ENCODE data around the gene TBC1D22A. TPM values are rescaled to one million over a fixed set of nuclear protein-coding genes. Genes with fewer than 3 reads are reported as not detected.

Gene TBC1D22A
- polyA plus RNA-seq, 2 donors, result 15.1 to 17.4 TPM

DNA sequence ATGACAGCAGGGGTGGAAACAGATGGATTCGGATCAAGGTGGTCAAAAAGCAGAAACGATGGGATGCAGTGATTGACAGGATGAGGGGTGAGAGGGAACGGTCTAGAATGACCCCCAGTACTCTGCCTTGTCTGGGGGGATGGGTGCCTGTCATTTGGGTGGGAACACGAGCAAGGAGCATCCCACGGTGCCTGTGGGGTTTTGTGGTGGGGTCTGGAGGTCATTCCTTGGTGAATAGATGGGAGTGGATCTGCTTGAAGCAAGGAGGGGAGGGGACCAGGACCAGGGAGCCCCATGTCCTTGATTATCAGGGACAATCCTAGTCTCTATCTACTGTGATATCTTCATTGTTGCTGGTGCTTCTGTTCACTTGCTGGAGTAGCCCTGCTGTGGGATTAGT is 16.3 kb upstream of the TBC1D22A start:
- H3K27me3 ChIP-seq (ENCODE audit: control insufficient read depth in 1 of 2, insufficient read depth in 2 of 2, low read length in 2 of 2), result no peaks in the 10 kb centered on the region
- H3K27ac ChIP-seq (ENCODE audit: low read depth in 2 of 2, low read length in 1 of 2), result no peak overlapping the region
- H3K4me3 ChIP-seq (ENCODE audit: low read depth in 1 of 2, low read length in 2 of 2), result no peak overlapping the region
- H3K9me3 ChIP-seq (ENCODE audit: control insufficient read depth in 2 of 2, insufficient read depth in 1 of 2, low read depth in 1 of 2, low read length in 1 of 2), result no peaks in the 10 kb centered on the region
- 69 to 75% methylated on average over 5 of the region's 5 CpGs for WGBS, 2 donors
- no peaks in the 10 kb centered on the region for H3K36me3 ChIP-seq (ENCODE audit: control insufficient read depth in 2 of 2, insufficient read depth in 2 of 2, low read length in 1 of 2)
- H3K4me1 ChIP-seq (ENCODE audit: control insufficient read depth in 2 of 2, insufficient read depth in 2 of 2, low read length in 1 of 2), result peaks cover 6 to 22% of the 10 kb centered on the region in 2 donors

GRCh38 chr22:46746620-46747019 is 15.8 kb upstream of the TBC1D22A start:
- no peaks in the 10 kb centered on the region for H3K27me3 ChIP-seq (ENCODE audit: control insufficient read depth in 1 of 2, insufficient read depth in 2 of 2, low read length in 2 of 2)
- H3K36me3 ChIP-seq (ENCODE audit: control insufficient read depth in 2 of 2, insufficient read depth in 2 of 2, low read length in 1 of 2), result no peaks in the 10 kb centered on the region
- no peak overlapping the region for H3K27ac ChIP-seq (ENCODE audit: low read depth in 2 of 2, low read length in 1 of 2)
- WGBS, 2 donors, result 66 to 83% methylated on average over 11 of the region's 11 CpGs
- H3K4me1 ChIP-seq (ENCODE audit: control insufficient read depth in 2 of 2, insufficient read depth in 2 of 2, low read length in 1 of 2), result peaks cover 6 to 25% of the 10 kb centered on the region in 2 donors
- H3K4me3 ChIP-seq (ENCODE audit: low read depth in 1 of 2, low read length in 2 of 2), result no peak overlapping the region
- H3K9me3 ChIP-seq (ENCODE audit: control insufficient read depth in 2 of 2, insufficient read depth in 1 of 2, low read depth in 1 of 2, low read length in 1 of 2), result no peaks in the 10 kb centered on the region

DNA sequence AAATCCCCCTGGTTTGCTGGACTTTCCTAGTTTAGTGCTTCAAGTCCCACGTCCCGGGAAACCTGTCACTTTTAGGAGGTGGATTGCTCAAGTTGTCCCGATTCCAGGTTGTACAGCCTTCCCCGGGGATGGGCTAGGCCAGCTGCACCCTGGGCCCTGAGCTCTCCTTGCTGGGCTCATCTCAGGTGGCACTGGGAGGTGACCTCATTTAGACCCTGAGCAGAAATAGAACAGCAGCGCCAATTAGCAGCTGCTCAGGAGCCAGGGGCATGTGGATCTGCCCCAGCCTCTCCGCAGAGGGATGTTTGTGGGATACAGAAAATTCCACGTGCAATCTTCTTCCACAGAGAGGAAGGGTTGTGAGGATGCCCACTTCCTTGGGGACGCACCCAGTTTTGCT is 14.8 kb upstream of the TBC1D22A start:
- Histone ChIP-seq H3K4me1 (ENCODE audit: control insufficient read depth in 2 of 2, insufficient read depth in 2 of 2, low read length in 1 of 2) (peaks cover 6 to 24% of the 10 kb centered on the region in 2 donors), H3K9me3 (ENCODE audit: control insufficient read depth in 2 of 2, insufficient read depth in 1 of 2, low read depth in 1 of 2, low read length in 1 of 2) (no peaks in the 10 kb centered on the region), H3K27me3 (ENCODE audit: control insufficient read depth in 1 of 2, insufficient read depth in 2 of 2, low read length in 2 of 2) (no peaks in the 10 kb centered on the region), H3K4me3 (ENCODE audit: low read depth in 1 of 2, low read length in 2 of 2) (no peak overlapping the region), H3K36me3 (ENCODE audit: control insufficient read depth in 2 of 2, insufficient read depth in 2 of 2, low read length in 1 of 2) (no peaks in the 10 kb centered on the region), H3K27ac (ENCODE audit: low read depth in 2 of 2, low read length in 1 of 2) (no peak overlapping the region)
- 62 to 72% methylated on average over 8 of the region's 8 CpGs for WGBS, 2 donors

- Histone ChIP-seq H3K27ac (ENCODE audit: low read depth in 2 of 2, low read length in 1 of 2) (no peak overlapping the region), H3K36me3 (ENCODE audit: control insufficient read depth in 2 of 2, insufficient read depth in 2 of 2, low read length in 1 of 2) (no peaks in the 10 kb centered on the region), H3K4me3 (ENCODE audit: low read depth in 1 of 2, low read length in 2 of 2) (no peak overlapping the region), H3K4me1 (ENCODE audit: control insufficient read depth in 2 of 2, insufficient read depth in 2 of 2, low read length in 1 of 2) (peaks cover 6 to 24% of the 10 kb centered on the region in 2 donors), H3K27me3 (ENCODE audit: control insufficient read depth in 1 of 2, insufficient read depth in 2 of 2, low read length in 2 of 2) (no peaks in the 10 kb centered on the region), H3K9me3 (ENCODE audit: control insufficient read depth in 2 of 2, insufficient read depth in 1 of 2, low read depth in 1 of 2, low read length in 1 of 2) (no peaks in the 10 kb centered on the region)
- WGBS, 2 donors, result 89 to 90% methylated on average over 20 of the region's 20 CpGs
Observed at GRCh38 chr22:46748206-46748907, 14.1 kb upstream of the TBC1D22A start.

GRCh38 chr22:46748908-46749675 is 13.4 kb upstream of the TBC1D22A start:
- H3K36me3 ChIP-seq (ENCODE audit: control insufficient read depth in 2 of 2, insufficient read depth in 2 of 2, low read length in 1 of 2), result no peaks in the 10 kb centered on the region
- no peaks in the 10 kb centered on the region for H3K9me3 ChIP-seq (ENCODE audit: control insufficient read depth in 2 of 2, insufficient read depth in 1 of 2, low read depth in 1 of 2, low read length in 1 of 2)
- peak overlapping the region in 1 of 2 donors; percentile 54 for H3K27ac ChIP-seq (ENCODE audit: low read depth in 2 of 2, low read length in 1 of 2)
- H3K4me1 ChIP-seq (ENCODE audit: control insufficient read depth in 2 of 2, insufficient read depth in 2 of 2, low read length in 1 of 2), result peaks cover 6 to 30% of the 10 kb centered on the region in 2 donors
- no peaks in the 10 kb centered on the region for H3K27me3 ChIP-seq (ENCODE audit: control insufficient read depth in 1 of 2, insufficient read depth in 2 of 2, low read length in 2 of 2)
- H3K4me3 ChIP-seq (ENCODE audit: low read depth in 1 of 2, low read length in 2 of 2), result no peak overlapping the region
- 38 to 39% methylated on average over 15 of the region's 15 CpGs for WGBS, 2 donors

DNA sequence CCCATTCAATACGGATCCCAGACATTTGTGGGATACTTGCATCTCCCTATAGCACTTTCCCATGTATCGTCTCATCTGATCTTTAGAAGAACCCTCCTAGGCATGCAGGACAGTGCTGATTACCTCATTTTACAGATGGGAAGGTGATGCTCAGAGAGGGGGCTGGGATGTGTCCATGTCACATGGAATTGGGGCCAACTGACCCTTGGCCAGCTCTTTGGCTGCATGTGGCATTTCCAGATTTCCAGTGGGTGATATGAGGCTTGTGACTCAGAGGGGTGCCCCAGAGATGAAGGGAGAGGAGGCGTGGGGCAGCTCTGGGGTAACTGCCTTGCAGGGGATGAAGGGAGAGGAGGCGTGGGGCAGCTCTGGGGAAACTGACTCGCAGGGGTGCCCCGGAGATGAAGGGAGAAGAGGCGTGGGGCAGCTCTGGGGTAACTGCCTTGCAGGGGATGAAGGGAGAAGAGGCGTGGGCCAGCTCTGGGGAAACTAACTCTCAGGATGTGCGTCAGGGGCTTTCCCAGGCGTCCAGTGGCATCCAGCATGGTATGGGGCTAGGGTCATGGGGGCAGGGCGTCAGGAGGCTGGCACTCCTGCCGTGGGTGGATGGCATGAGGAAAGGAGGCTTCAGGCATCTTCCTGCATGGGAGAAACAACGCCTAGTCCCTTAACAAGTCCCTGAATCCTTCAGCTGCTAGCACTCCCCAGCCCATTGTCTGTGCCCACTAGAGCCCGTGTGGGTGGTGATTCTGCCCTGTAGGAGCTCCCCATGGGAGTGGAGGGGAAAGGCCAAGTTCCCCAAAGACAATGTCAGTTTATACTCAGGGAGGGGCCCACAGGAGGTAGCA is 12.5 kb upstream of the TBC1D22A start:
- Histone ChIP-seq H3K9me3 (ENCODE audit: control insufficient read depth in 2 of 2, insufficient read depth in 1 of 2, low read depth in 1 of 2, low read length in 1 of 2) (no peaks in the 10 kb centered on the region), H3K4me3 (ENCODE audit: low read depth in 1 of 2, low read length in 2 of 2) (no peak overlapping the region), H3K36me3 (ENCODE audit: control insufficient read depth in 2 of 2, insufficient read depth in 2 of 2, low read length in 1 of 2) (no peaks in the 10 kb centered on the region), H3K27ac (ENCODE audit: low read depth in 2 of 2, low read length in 1 of 2) (peak overlapping the region in 1 of 2 donors; percentile 54), H3K27me3 (ENCODE audit: control insufficient read depth in 1 of 2, insufficient read depth in 2 of 2, low read length in 2 of 2) (no peaks in the 10 kb centered on the region), H3K4me1 (ENCODE audit: control insufficient read depth in 2 of 2, insufficient read depth in 2 of 2, low read length in 1 of 2) (peaks cover 8 to 35% of the 10 kb centered on the region in 2 donors)
- 68 to 71% methylated on average over 14 of the region's 14 CpGs for WGBS, 2 donors

- 79 to 91% methylated on average over 5 of the region's 5 CpGs for WGBS, 2 donors
- H3K9me3 ChIP-seq (ENCODE audit: control insufficient read depth in 2 of 2, insufficient read depth in 1 of 2, low read depth in 1 of 2, low read length in 1 of 2), result no peaks in the 10 kb centered on the region
- no peak overlapping the region for H3K4me3 ChIP-seq (ENCODE audit: low read depth in 1 of 2, low read length in 2 of 2)
- peaks cover 8 to 35% of the 10 kb centered on the region in 2 donors for H3K4me1 ChIP-seq (ENCODE audit: control insufficient read depth in 2 of 2, insufficient read depth in 2 of 2, low read length in 1 of 2)
- H3K36me3 ChIP-seq (ENCODE audit: control insufficient read depth in 2 of 2, insufficient read depth in 2 of 2, low read length in 1 of 2), result no peaks in the 10 kb centered on the region
- H3K27ac ChIP-seq (ENCODE audit: low read depth in 2 of 2, low read length in 1 of 2), result peak overlapping the region; percentile 7 to 43
- H3K27me3 ChIP-seq (ENCODE audit: control insufficient read depth in 1 of 2, insufficient read depth in 2 of 2, low read length in 2 of 2), result no peaks in the 10 kb centered on the region
Observed at GRCh38 chr22:46750530-46750800, 12.0 kb upstream of the TBC1D22A start.

DNA sequence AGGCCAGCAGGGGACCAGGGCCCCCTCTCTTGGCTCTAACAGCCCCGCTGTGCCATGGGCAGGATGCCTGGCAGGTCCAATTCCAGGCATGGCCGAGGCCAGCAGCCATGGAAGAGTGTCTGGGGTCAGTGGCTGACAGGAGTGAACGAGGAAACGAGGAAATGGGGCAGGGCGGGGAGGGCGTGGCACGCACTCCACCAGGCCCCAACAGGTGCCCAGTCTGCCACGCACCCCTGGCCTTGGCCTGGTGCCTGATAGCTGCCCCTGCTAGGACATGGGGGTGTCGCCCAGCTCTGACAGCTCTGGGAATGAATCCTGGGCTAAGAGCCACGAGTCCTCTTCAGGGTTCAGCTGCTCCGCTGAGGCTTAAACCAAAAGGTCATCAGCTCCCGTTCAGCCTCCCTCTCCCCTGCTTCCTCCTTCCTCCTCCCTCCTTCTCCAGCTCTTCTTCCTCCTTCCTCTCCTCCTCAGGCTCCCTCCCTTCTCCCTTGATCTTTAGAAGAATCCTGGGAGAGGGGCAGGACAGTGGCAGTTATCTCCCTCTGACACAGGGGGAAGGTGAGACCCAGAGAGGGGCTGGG is 11.5 kb upstream of the TBC1D22A start:
- Histone ChIP-seq H3K4me3 (ENCODE audit: low read depth in 1 of 2, low read length in 2 of 2) (no peak overlapping the region), H3K4me1 (ENCODE audit: control insufficient read depth in 2 of 2, insufficient read depth in 2 of 2, low read length in 1 of 2) (peaks cover 8 to 35% of the 10 kb centered on the region in 2 donors), H3K27ac (ENCODE audit: low read depth in 2 of 2, low read length in 1 of 2) (peak overlapping the region; percentile 7 to 43)

GRCh38 chr22:46752286-46752987 is 10.0 kb upstream of the TBC1D22A start:
- no peak overlapping the region for H3K27ac ChIP-seq (ENCODE audit: low read depth in 2 of 2, low read length in 1 of 2)
- no peaks in the 10 kb centered on the region for H3K9me3 ChIP-seq (ENCODE audit: control insufficient read depth in 2 of 2, insufficient read depth in 1 of 2, low read depth in 1 of 2, low read length in 1 of 2)
- no peaks in the 10 kb centered on the region for H3K27me3 ChIP-seq (ENCODE audit: control insufficient read depth in 1 of 2, insufficient read depth in 2 of 2, low read length in 2 of 2)
- WGBS, 2 donors, result 88 to 90% methylated on average over 11 of the region's 11 CpGs
- H3K4me1 ChIP-seq (ENCODE audit: control insufficient read depth in 2 of 2, insufficient read depth in 2 of 2, low read length in 1 of 2), result peaks cover 8 to 35% of the 10 kb centered on the region in 2 donors
- H3K36me3 ChIP-seq (ENCODE audit: control insufficient read depth in 2 of 2, insufficient read depth in 2 of 2, low read length in 1 of 2), result no peaks in the 10 kb centered on the region
- H3K4me3 ChIP-seq (ENCODE audit: low read depth in 1 of 2, low read length in 2 of 2), result no peak overlapping the region

More for the DNA sequence above, 11.5 kb upstream of the TBC1D22A start:
- 41% methylated on average over 9 to 12 of the region's 12 CpGs for WGBS, 2 donors
- no peaks in the 10 kb centered on the region for H3K36me3 ChIP-seq (ENCODE audit: control insufficient read depth in 2 of 2, insufficient read depth in 2 of 2, low read length in 1 of 2)
- H3K27me3 ChIP-seq (ENCODE audit: control insufficient read depth in 1 of 2, insufficient read depth in 2 of 2, low read length in 2 of 2), result no peaks in the 10 kb centered on the region
- no peaks in the 10 kb centered on the region for H3K9me3 ChIP-seq (ENCODE audit: control insufficient read depth in 2 of 2, insufficient read depth in 1 of 2, low read depth in 1 of 2, low read length in 1 of 2)
